K562 (cell line): Measurements from ENCODE around the gene CAST. TPM values are rescaled to one million over a fixed set of nuclear protein-coding genes. Genes with fewer than 3 reads are reported as not detected.
"Not testable (repeated sequence)": the region's sequence is repeated elsewhere in the genome, so short reads cannot be mapped to it uniquely, and the experiment has no call there.

Experiments used
- ATAC-seq: fragments of 200-7000 bp; cut with Tn5 transposase; 3 replicates; pipeline ENCODE4 v1.9.1; 2020; ENCODE audit warnings: moderate library complexity
- BruUV-seq: library from RNA; stranded (reverse); fragments of 400-500 nt; replicated peaks from 2 replicates; lab custom pipeline; 2021; lab: Mats Ljungman, UMichigan
- CTCF ChIA-PET: fragments of 300-600 bp; formaldehyde crosslinking; extraction: SDS; loops from one replicate; lab custom pipeline; 2021; ENCODE audit warnings: low intra/inter-chr PET ratio; lab: Yijun Ruan, JAX
- POLR2A ChIA-PET: fragments of 300-600, 350-650 bp; sonication (Branson Sonifier 250); formaldehyde crosslinking; extraction: SDS; loops from one replicate; lab custom pipeline; 2021; ENCODE audit warnings: antibody characterized with exemption, inconsistent platforms; lab: Yijun Ruan, JAX
- DNase-seq, 4 experiments: peaks; one replicate each; pipeline versions ENCODE4 v3.0.0 to v3.0.0-alpha.2; 2011 to 2018; ENCODE audit warnings: low spot score in 3 of 4, mixed read lengths in 3 of 4; ENCODE audit errors: extremely low read depth in 1 of 4
- FAIRE-seq: peaks from 2 replicates; lab custom pipeline; 2011; peaks lifted over from hg19 to GRCh38; lab: Jason Lieb, UNC
- H2AFZ ChIP-seq: 2 replicates; pipeline ENCODE4 v1.6.0; 2011; ENCODE audit warnings: low read depth, low read length, control low read depth, inconsistent platforms
- H3K27ac ChIP-seq: fragments of 200-600 bp; 3 replicates; pipeline ENCODE4 v1.8.0; 2011; ENCODE audit warnings: low read depth, mild to moderate bottlenecking, control low read depth, inconsistent platforms, low read length, moderate library complexity, mixed read lengths; ENCODE audit errors: extremely low read depth
- H3K27me3 ChIP-seq, 2 experiments: fragments of 300-600 bp in 1 of 2; 2 replicates in 1 of 2; 3 replicates in 1 of 2; pipeline versions ENCODE4 v1.6.0 to v1.8.0; 2011; ENCODE audit warnings: inconsistent platforms in 2 of 2, low read length in 2 of 2, mild to moderate bottlenecking in 1 of 2, mixed read lengths in 1 of 2, moderate library complexity in 1 of 2; ENCODE audit not compliant: control insufficient read depth in 2 of 2, insufficient read depth in 2 of 2
- H3K36me3 ChIP-seq: fragments of 300-600 bp; 3 replicates; pipeline ENCODE4 v1.8.0; 2011; ENCODE audit warnings: mild to moderate bottlenecking, low read length, inconsistent platforms; ENCODE audit not compliant: control insufficient read depth, insufficient read depth
- H3K4me1 ChIP-seq, 2 experiments: fragments of 200-600 bp in 1 of 2; replicated peaks in 1 of 2; 2 replicates in 1 of 2; 3 replicates in 1 of 2; pipeline versions ENCODE4 v1.5.1 to v1.8.0; 2011; ENCODE audit warnings: inconsistent platforms in 2 of 2, low read length in 2 of 2, mild to moderate bottlenecking in 1 of 2, mixed read lengths in 1 of 2, moderate library complexity in 1 of 2; ENCODE audit not compliant: control insufficient read depth in 2 of 2, insufficient read depth in 2 of 2
- H3K4me2 ChIP-seq: 2 replicates; pipeline ENCODE4 v1.6.1; 2011; ENCODE audit warnings: low read length, control low read depth, inconsistent platforms, mixed read lengths; ENCODE audit not compliant: insufficient read depth
- H3K4me3 ChIP-seq: fragments of 200-600 bp; sonication (generic), shearing (Covaris generic); 2 replicates; pipeline ENCODE4 v1.5.1; 2016; ENCODE audit warnings: control low read depth, inconsistent platforms
- H3K79me2 ChIP-seq: fragments of 200-600 bp; 3 replicates; pipeline ENCODE4 v1.8.0; 2011; ENCODE audit warnings: low read length, inconsistent platforms; ENCODE audit not compliant: control insufficient read depth, insufficient read depth
- H3K9ac ChIP-seq, 2 experiments: 2 replicates each; pipeline versions ENCODE4 v1.6.0 to v1.6.1; 2011; ENCODE audit warnings: low read depth in 2 of 2, low read length in 2 of 2, control low read depth in 1 of 2, inconsistent platforms in 1 of 2, mild to moderate bottlenecking in 1 of 2, mixed read lengths in 1 of 2; ENCODE audit not compliant: insufficient read depth in 1 of 2
- H3K9me1 ChIP-seq: one replicate; pipeline ENCODE4 v1.6.0; 2011; ENCODE audit warnings: inconsistent platforms, mild to moderate bottlenecking, low read length, moderate library complexity; ENCODE audit not compliant: control insufficient read depth, insufficient read depth
- H3K9me3 ChIP-seq: replicated peaks from 2 replicates; pipeline ENCODE4 v1.5.1; 2011; ENCODE audit warnings: low read depth, low read length, inconsistent platforms; ENCODE audit not compliant: control insufficient read depth, insufficient read depth
- H4K20me1 ChIP-seq: replicated peaks from 2 replicates; pipeline ENCODE4 v1.6.1; 2011; ENCODE audit warnings: low read length, inconsistent platforms, mixed read lengths; ENCODE audit not compliant: control insufficient read depth, insufficient read depth
- ADNP ChIP-seq: fragments of 200-800 bp; sonication (Bioruptor generic); IDR thresholded peaks from 2 replicates; pipeline ENCODE4 v1.6.1; 2016; ENCODE audit warnings: missing genetic modification characterization, missing compliant biosample characterization
- CBX5 ChIP-seq: IDR thresholded peaks from 2 replicates; pipeline ENCODE4 v1.6.1; 2014; ENCODE audit warnings: low read depth, borderline replicate concordance
- ESRRA ChIP-seq: fragments of 450-650 bp; IDR thresholded peaks from 2 replicates; pipeline ENCODE4 v1.6.1; 2014; ENCODE audit warnings: low read depth, mild to moderate bottlenecking, moderate library complexity, borderline replicate concordance
- GMEB1 ChIP-seq: fragments of 250-450 bp; sonication (Bioruptor Pico); IDR thresholded peaks from 2 replicates; pipeline ENCODE4 v1.4.0; 2020; ENCODE audit warnings: mild to moderate bottlenecking
- HDAC8 ChIP-seq: fragments of 450-650 bp; IDR thresholded peaks from 2 replicates; pipeline ENCODE4 v1.6.1; 2016; ENCODE audit warnings: mild to moderate bottlenecking, missing genetic modification characterization, moderate library complexity, missing compliant biosample characterization
- OTX1 ChIP-seq: fragments of 450-650 bp; formaldehyde crosslinking; IDR thresholded peaks from 2 replicates; pipeline ENCODE4 v1.4.0; 2022; ENCODE audit warnings: mild to moderate bottlenecking
- TBP ChIP-seq: optimal IDR thresholded peaks from 2 replicates; pipeline ENCODE3; 2011; ENCODE audit warnings: low read depth, low read length, improper control_type of control experiment
- ZBTB34 ChIP-seq: fragments of 250-450 bp; sonication (Bioruptor Pico); IDR thresholded peaks from 2 replicates; pipeline ENCODE4 v1.8.0; 2021; ENCODE audit warnings: mild to moderate bottlenecking, moderate library complexity
- ZNF12 ChIP-seq: sonication (generic); formaldehyde crosslinking; IDR thresholded peaks from 2 replicates; pipeline ENCODE4 v1.4.0; 2020; ENCODE audit warnings: mild to moderate bottlenecking, missing genetic modification reagents
- ZNF140 ChIP-seq: fragments of 250-450 bp; sonication (Bioruptor Pico); IDR thresholded peaks from 2 replicates; pipeline ENCODE4 v1.8.0; 2021; ENCODE audit warnings: moderate library complexity, mild to moderate bottlenecking, inconsistent platforms
- WGBS: fragments of 100-300 bp; shearing (Covaris generic); methylation state at CpG from one replicate; pipeline ENCODE4 v1.1.6; 2016; ENCODE audit warnings: low coverage, mixed read lengths; ENCODE audit not compliant: insufficient coverage; ENCODE audit errors: missing lambda C conversion rate; 5-methylcytosine and 5-hydroxymethylcytosine counted together
- in situ Hi-C: fragments of 300-500 bp; cut with MboI; formaldehyde crosslinking; loops from 4 replicates; pipeline ENCODE4 v1.15.0; 2018; ENCODE audit warnings: inconsistent platforms, mixed read lengths
- intact Hi-C: fragments of 100-400 bp; cut with micrococcal nuclease; formaldehyde crosslinking; loops from 2 replicates; pipeline ENCODE4 v1.14.2; 2022
- polyA plus RNA-seq, 8 experiments: library from polyadenylated mRNA; depleted of rRNA in 4 of 8; stranded (reverse) in 5 of 8; unstranded in 3 of 8; fragments of >200 nt; fragmentation: Nextera tagmentation in 2 of 8; fragmentation: Illumina TruSeq in 1 of 8; extraction: Ambion mirVana in 2 of 8; extraction: Trizol in 1 of 8; gene quantifications; 2 replicates each; pipeline versions ENCODE4 v1.2.1 to v1.2.3, GENCODE V29; 2011 to 2014; ENCODE audit warnings: inconsistent platforms in 1 of 8, missing spikeins in 1 of 8
- total RNA-seq, 7 experiments: library from RNA; depleted of rRNA in 6 of 7; stranded (reverse); fragments of >200 nt in 6 of 7; fragmentation: Illumina TruSeq in 2 of 7; extraction: Trizol in 2 of 7; gene quantifications; 2 replicates each; pipeline versions ENCODE4 v1.2.1 to v1.2.3, GENCODE V29; 2011 to 2021; ENCODE audit warnings: low replicate concordance in 1 of 7

CAST gene
- total and polyA plus RNA-seq, 9 of the 15 experiments (the other 6 are each of a cell fraction or from before 2014, with no cell fraction given), result 55.5 to 136 (median 86.1) TPM

- H3K4me1 ChIP-seq, result no peaks in the 10 kb centered on the region
- no peaks in the 10 kb centered on the region for H3K9me3 ChIP-seq
- H3K4me2 ChIP-seq, result no peak overlapping the region
- FAIRE-seq (no peak), ATAC-seq (no peak), DNase-seq (no peak)
- CTCF ChIA-PET, result no interaction called here
- POLR2A ChIA-PET, result interaction anchor here (0.6 kb wide), 1 partner anchor 238 kb away, joined by 4 read pairs; no protein-coding TSS in a partner anchor
- in situ Hi-C loops, result no loop called here
- H3K27ac ChIP-seq, result no peak overlapping the region
- H3K36me3 ChIP-seq, result no peaks in the 10 kb centered on the region
- no peak for TF ChIP-seq ZNF140 (CRISPR knock-in tag)
- no peak for TF ChIP-seq GMEB1 (CRISPR knock-in tag)
- TF ChIP-seq ADNP (tag), result no peak
- no peak for TF ChIP-seq HDAC8 (tag)
- TF ChIP-seq ZBTB34, result no peak
- TF ChIP-seq TBP, result no peak
- TF ChIP-seq CBX5, result no peak
- no peak for TF ChIP-seq ESRRA
- TF ChIP-seq OTX1 (CRISPR knock-in tag), result no peak
- TF ChIP-seq ZNF12 (CRISPR knock-in tag), result no peak
- no peaks in the 10 kb centered on the region for H3K27me3 ChIP-seq
- BruUV-seq, result no TSS peak
- H3K4me3 ChIP-seq, result no peak overlapping the region
- 0% methylated on average over 3 of the region's 3 CpGs for WGBS
- no peaks in the 10 kb centered on the region for H3K79me2 ChIP-seq
- no peak overlapping the region for H2AFZ ChIP-seq
- intact Hi-C loops, result loop anchor here (10.0 kb wide), 1 partner anchor 428 kb away; no protein-coding TSS in a partner anchor
- H4K20me1 ChIP-seq, result no peaks in the 10 kb centered on the region
- H3K9ac ChIP-seq, result no peak overlapping the region
- H3K9me1 ChIP-seq, result no peaks in the 10 kb centered on the region
Measured at GRCh38 chr5:96616801-96617200, 45.4 kb upstream of the CAST start.

GRCh38 chr5:96618311-96619016 lies 43.7 kb upstream of the CAST start:
- H3K36me3 ChIP-seq, H2AFZ ChIP-seq, CTCF ChIA-PET, H3K27ac ChIP-seq, FAIRE-seq, ATAC-seq, H3K9ac ChIP-seq, H3K4me1 ChIP-seq, H3K4me3 ChIP-seq, H4K20me1 ChIP-seq, H3K27me3 ChIP-seq, BruUV-seq, in situ Hi-C loops, DNase-seq, H3K9me3 ChIP-seq, H3K79me2 ChIP-seq, H3K4me2 ChIP-seq, H3K9me1 ChIP-seq: not testable (repeated sequence)
- POLR2A ChIA-PET, result interaction anchor here (0.6 to 1.4 kb wide), 2 partner anchors 12 to 1360 kb away, joined by 3 read pairs; no protein-coding TSS in a partner anchor
- WGBS, result 24% methylated on average over 23 of the region's 30 CpGs
- intact Hi-C loops, result loop anchor here (10.0 kb wide), 1 partner anchor 426 kb away; no protein-coding TSS in a partner anchor
